ENCODE measurements around the gene CACFD1.

The CACFD1 gene

DNA sequence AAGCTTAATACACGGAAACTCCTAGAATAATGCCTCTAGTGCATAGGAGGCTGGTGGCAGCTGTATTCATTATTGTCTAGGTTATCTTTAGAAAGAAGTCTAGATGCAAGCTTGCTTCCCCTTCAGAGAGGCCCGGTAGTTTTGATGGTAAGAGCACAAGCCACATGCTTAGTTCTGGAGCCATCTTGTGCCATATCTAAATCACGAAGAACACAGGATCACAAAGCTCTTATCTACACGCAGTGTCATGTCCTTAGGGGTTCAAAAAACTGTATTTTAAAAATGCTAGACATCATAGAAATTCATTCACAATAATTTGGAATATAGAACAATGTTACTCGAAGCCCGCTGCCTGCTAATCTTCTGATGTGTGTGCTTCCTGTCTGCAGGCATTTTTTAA lies 6.2 kb downstream of the CACFD1 start:
- TF ChIP-seq, protein P1, sequence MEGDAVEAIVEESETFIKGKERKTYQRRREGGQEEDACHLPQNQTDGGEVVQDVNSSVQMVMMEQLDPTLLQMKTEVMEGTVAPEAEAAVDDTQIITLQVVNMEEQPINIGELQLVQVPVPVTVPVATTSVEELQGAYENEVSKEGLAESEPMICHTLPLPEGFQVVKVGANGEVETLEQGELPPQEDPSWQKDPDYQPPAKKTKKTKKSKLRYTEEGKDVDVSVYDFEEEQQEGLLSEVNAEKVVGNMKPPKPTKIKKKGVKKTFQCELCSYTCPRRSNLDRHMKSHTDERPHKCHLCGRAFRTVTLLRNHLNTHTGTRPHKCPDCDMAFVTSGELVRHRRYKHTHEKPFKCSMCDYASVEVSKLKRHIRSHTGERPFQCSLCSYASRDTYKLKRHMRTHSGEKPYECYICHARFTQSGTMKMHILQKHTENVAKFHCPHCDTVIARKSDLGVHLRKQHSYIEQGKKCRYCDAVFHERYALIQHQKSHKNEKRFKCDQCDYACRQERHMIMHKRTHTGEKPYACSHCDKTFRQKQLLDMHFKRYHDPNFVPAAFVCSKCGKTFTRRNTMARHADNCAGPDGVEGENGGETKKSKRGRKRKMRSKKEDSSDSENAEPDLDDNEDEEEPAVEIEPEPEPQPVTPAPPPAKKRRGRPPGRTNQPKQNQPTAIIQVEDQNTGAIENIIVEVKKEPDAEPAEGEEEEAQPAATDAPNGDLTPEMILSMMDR (IDR thresholded peaks at IDR 0.05): no peak
- no peak for TF ChIP-seq ZFX (IDR thresholded peaks at IDR 0.05; ENCODE audit: borderline replicate concordance)
- H3K27ac ChIP-seq: no peak overlapping the region

DNA sequence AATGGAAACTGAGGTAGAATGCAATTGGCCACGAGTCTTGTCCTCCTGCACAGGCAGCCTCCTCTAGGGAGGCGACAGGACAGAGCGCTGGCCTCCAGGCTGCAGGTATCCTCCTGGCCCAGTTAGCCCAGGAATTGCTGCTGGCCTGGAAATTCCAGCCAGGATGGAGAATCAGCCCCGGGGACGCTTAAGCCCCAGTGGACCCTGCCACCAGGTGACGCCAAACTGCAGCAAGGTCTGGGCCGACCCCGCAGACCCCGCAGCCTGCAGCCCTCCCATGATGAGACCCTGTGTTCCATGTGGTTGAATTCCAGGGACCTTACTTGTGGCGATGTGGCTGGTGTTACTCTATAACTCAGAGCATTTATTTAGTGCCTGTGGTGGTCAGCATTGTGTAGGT lies 7.3 kb downstream of the CACFD1 start:
- no peak overlapping the region for H3K27ac ChIP-seq
- TF ChIP-seq, protein P1 (IDR thresholded peaks at IDR 0.05): no peak
- no peak for TF ChIP-seq ZFX (IDR thresholded peaks at IDR 0.05; ENCODE audit: borderline replicate concordance)

DNA sequence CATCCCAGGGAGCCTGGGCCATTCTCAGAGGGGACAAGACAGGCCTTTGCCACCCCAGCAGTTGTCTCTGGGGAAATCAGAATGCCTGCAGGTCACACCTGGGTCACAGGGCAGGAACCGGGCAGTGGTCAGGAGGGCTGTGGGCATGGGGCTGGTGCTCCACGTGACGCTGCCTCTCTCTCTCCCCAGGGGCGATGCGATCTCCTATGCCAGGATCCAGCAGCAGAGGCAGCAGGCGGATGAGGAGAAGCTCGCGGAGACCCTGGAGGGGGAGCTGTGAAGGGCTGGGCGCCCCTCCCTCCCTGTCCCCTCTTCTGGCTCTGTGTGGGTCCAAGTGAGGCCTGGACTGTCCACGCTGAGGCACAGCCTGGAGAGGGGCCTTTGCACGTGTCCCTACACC lies 8.6 kb downstream of the CACFD1 start:
- TF ChIP-seq, protein P1 (IDR thresholded peaks at IDR 0.05): no peak
- no peak for TF ChIP-seq ZFX (IDR thresholded peaks at IDR 0.05; ENCODE audit: borderline replicate concordance)
- H3K27ac ChIP-seq: no peak overlapping the region

DNA sequence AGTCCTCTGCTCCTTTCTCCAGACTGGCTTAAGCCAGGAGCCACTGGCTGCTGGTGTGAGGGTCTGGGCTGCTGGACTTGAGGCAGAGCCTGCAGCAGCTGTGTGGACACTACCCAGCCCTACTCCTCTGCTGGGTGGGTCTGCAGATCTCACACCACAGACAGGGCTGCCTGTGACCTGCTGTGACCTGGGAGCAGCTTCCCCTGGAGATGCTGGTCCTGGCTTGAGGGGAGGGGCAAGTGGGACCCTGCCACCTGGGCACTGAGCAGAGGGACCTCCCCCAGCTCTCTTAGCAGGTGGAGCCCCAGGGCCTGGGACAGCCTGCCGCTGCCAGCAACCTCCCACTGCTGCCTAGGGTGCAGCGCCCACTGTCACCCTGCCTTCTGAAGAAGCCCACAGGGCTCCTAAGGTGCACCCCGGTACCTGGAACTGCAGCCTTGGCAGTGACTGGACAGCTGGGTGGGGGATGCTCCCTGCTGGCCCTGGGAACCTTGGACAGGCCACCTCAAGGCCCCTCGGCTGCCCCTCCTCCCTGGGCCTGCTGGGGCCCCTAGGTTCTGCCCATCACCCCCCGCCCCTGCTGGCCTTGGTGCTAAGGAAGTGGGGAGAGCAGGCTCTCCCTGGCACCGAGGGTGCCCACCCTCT lies 9.1 kb downstream of the CACFD1 start:
- H3K27ac ChIP-seq: no peak overlapping the region
- TF ChIP-seq, protein P1 (IDR thresholded peaks at IDR 0.05): no peak
- TF ChIP-seq ZFX (IDR thresholded peaks at IDR 0.05; ENCODE audit: borderline replicate concordance): no peak

DNA sequence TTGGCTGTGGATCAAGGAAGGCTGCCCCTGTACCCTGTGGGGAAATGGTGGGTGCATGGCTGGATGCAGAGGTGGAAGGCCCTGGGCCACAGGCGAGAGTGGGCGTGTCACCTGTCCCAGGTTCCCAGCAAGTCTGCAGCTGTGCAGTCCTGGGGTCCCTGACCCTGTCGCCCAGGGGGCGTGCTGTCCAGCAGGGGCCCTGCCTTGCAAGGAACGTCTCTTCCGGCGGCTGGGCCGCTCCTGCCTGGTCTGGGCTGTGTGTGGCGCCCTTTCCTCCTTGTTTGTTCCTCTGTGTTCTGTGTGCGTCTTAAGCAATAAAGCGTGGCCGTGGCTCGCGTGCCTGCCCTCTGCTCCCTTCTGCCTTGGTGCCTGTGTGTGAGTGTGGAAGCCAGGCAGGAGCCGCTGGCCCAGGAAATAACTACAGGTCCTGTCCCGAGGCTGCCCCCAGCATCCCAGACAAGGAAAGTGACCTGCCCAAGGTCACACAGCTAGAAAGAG lies 10.7 kb downstream of the CACFD1 start:
- H3K27ac ChIP-seq: no peak overlapping the region

DNA sequence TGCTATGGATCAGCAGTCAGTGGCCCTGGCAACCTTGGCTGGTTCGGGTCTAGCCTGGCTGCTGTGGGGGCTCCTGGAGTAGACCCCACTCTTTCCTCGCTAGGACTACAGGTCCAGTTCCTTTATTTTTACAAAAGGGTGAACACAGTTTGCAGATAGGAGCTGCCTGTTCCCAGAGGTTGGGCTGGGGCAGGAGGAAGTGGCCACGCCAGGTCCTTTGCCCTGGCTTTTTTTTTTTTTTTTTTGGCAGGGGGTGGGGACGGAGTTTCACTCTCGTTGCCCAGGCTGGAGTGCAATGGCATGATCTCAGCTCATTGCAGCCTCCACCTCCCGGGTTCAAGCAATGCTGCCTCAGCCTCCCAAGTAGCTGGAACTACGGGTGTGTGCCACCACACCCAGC lies 11.2 kb downstream of the CACFD1 start:
- H3K27ac ChIP-seq: no peak overlapping the region
- TF ChIP-seq, protein P1 (IDR thresholded peaks at IDR 0.05): no peak
- TF ChIP-seq ZFX (IDR thresholded peaks at IDR 0.05; ENCODE audit: borderline replicate concordance): no peak

More for the DNA sequence above, 10.7 kb downstream of the CACFD1 start:
- no peak for TF ChIP-seq ZFX (IDR thresholded peaks at IDR 0.05; ENCODE audit: borderline replicate concordance)
- TF ChIP-seq, protein P1 (IDR thresholded peaks at IDR 0.05): no peak

DNA sequence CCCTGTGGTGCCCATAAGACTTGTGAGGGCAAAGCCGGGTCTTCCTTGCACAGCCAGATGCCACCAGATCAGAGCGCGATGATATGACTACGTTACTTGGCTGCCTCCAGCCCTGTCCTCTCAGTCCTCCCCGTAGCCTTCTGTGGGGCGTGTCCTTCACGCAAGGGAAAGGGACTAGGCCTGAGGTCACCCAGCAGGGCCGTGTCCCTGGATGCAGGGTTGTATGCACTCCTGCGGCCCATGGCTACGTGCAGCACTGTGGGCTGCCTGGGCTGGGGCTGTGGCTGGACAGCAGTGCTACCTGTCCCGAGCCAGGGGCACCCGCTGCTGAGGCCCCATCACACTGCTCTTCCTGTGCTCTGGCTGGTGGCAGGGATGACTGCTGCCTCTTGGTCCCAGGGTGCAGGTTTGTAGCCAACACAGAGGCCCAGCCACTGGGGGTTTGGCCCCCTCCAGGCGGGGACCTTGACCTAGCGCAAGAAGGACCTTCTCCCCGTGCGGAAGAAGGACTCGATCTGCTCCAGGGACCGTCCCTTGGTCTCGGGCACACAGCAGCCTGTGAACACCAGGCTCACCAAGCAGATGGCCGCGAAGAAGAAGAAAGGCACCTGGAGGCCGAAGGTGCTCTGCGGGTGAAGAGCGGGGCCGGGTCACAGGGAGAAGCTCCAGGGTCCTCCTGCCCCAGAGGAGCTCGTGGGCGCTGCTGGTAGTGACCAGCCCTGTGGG lies 11.9 kb downstream of the CACFD1 start:
- TF ChIP-seq ZFX (IDR thresholded peaks at IDR 0.05; ENCODE audit: borderline replicate concordance): no peak
- TF ChIP-seq, protein P1 (IDR thresholded peaks at IDR 0.05): no peak
- no peak overlapping the region for H3K27ac ChIP-seq
